Natural killer cell (primary cell): ENCODE measurements around the gene B3GALNT2. TPM values are rescaled to one million over a fixed set of nuclear protein-coding genes. Genes with fewer than 3 reads are reported as not detected.

Source experiments
- ATAC-seq, 3 donors: fragments of 150-1000 bp in 2 of 3; fragments of 200-7000 bp in 1 of 3; cut with Tn5 transposase; 1 replicate in 1 of 3; 2 replicates in 2 of 3; pipeline ENCODE4 v1.10.0; 2021; ENCODE audit warnings: mild to moderate bottlenecking in 2 of 3, moderate library complexity in 2 of 3
- DNase-seq, 2 donors: peaks; one replicate each; pipeline versions ENCODE4 v3.0.0 to v3.0.0-alpha.2; 2013 to 2021; ENCODE audit warnings: mixed read lengths in 1 of 2
- H3K27ac ChIP-seq: one replicate; pipeline ENCODE4 v1.5.1; 2013; ENCODE audit warnings: mild to moderate bottlenecking, low read length
- H3K27me3 ChIP-seq: one replicate; pipeline ENCODE4 v1.6.1; 2013; ENCODE audit warnings: low read length; ENCODE audit not compliant: control insufficient read depth, insufficient read depth
- H3K36me3 ChIP-seq: one replicate; pipeline ENCODE4 v1.6.1; 2013; ENCODE audit warnings: low read length; ENCODE audit not compliant: control insufficient read depth, insufficient read depth
- H3K4me1 ChIP-seq: one replicate; pipeline ENCODE4 v1.6.1; 2013; ENCODE audit warnings: low read length; ENCODE audit not compliant: control insufficient read depth, insufficient read depth
- H3K4me3 ChIP-seq: one replicate; pipeline ENCODE4 v1.5.1; 2013; ENCODE audit warnings: low read length
- H3K9me3 ChIP-seq: one replicate; pipeline ENCODE4 v1.6.1; 2013; ENCODE audit warnings: low read length; ENCODE audit not compliant: control insufficient read depth, insufficient read depth
- H3K27ac Mint-ChIP-seq, 2 donors: one replicate each; pipeline ENCODE4 v1.8.0; 2022; ENCODE audit warnings: mild to moderate bottlenecking in 2 of 2, mixed read lengths in 2 of 2, moderate library complexity in 1 of 2
- H3K27me3 Mint-ChIP-seq, 2 donors: one replicate each; pipeline ENCODE4 v1.8.0; 2022; ENCODE audit warnings: low read depth in 2 of 2, mixed read lengths in 2 of 2
- H3K36me3 Mint-ChIP-seq: one replicate; pipeline ENCODE4 v1.8.0; 2022; ENCODE audit warnings: mixed read lengths
- H3K4me1 Mint-ChIP-seq, 2 donors: one replicate each; pipeline ENCODE4 v1.8.0; 2022; ENCODE audit warnings: mixed read lengths in 2 of 2
- H3K4me3 Mint-ChIP-seq: one replicate; pipeline ENCODE4 v1.8.0; 2022; ENCODE audit warnings: mild to moderate bottlenecking, moderate library complexity, mixed read lengths
- H3K9me3 Mint-ChIP-seq, 2 donors: one replicate each; pipeline ENCODE4 v1.8.0; 2022; ENCODE audit warnings: mixed read lengths in 2 of 2
- WGBS: methylation state at CpG from one replicate; pipeline ENCODE4 v1.1.7; 2013; ENCODE audit warnings: missing lambda C conversion rate; ENCODE audit not compliant: insufficient coverage; 5-methylcytosine and 5-hydroxymethylcytosine counted together
- intact Hi-C: fragments of 100-400 bp; cut with micrococcal nuclease; formaldehyde crosslinking; loops from one replicate; pipeline ENCODE4 v1.14.2; 2022
- total RNA-seq, 4 donors: library from RNA; stranded (reverse); fragments of 120-200 nt in 1 of 4; gene quantifications; one replicate each; pipeline versions ENCODE4 v1.2.3 to v1.2.4, GENCODE V29; 2013 to 2022
- TF ChIP-seq, protein P1 (sequence below): fragments of 200-600 bp; IDR thresholded peaks from one replicate; pipeline ENCODE4 v1.8.0; 2022; ENCODE audit warnings: antibody characterized with exemption

The B3GALNT2 gene
- total RNA-seq, 3 donors from 2014 or later (not counting 1 experiment from before 2014, with no cell fraction given), result 7.6 to 12.1 (median 8.8) TPM

DNA sequence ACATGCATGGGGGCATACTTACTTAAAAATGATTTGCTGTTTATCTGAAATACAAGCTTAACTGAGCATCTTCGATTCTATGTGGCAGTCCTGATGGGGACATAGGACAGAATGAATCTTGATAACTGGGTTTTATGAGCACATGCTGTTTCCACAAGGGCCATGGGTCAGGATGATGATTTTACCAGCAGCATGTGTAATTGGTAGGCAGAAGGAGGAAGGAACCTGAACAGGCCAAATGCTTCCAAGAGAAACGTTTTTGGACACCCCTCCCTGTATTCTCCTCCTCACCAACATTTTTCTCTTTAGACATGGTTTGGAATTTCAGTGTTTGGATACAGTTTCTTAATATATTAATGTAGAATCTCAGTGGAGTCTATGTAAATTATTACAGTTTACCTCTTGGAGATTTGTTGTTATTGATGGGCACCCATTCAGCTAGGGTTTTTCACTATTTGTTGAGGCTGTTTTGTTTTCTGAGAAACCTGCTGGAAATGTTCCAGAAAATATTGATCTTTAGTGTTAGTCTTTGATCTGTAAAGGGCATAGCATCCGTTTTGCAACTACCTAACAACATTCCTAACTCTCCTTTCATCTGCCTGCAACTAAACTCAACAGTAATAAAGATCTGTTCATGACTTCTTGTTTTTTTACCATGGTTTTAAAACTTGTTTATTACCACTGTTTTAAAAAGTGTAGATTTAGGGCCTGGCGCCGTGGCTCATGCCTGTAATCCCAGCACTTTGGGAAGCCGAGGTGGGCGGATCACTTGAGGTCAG is 95.0 kb downstream of the B3GALNT2 start:
- H3K36me3 Mint-ChIP-seq, result no peaks in the 10 kb centered on the region
- Histone ChIP-seq H3K4me1 (no peaks in the 10 kb centered on the region), H3K9me3 (no peaks in the 10 kb centered on the region), H3K27ac (no peak overlapping the region), H3K36me3 (peaks cover 3% of the 10 kb centered on the region), H3K4me3 (no peak overlapping the region), H3K27me3 (no peaks in the 10 kb centered on the region)
- H3K27me3 Mint-ChIP-seq, result no peaks in the 10 kb centered on the region
- WGBS, result 81% methylated on average over 3 of the region's 7 CpGs
- H3K27ac Mint-ChIP-seq, result no peak overlapping the region
- H3K4me1 Mint-ChIP-seq, result peaks cover 6 to 9% of the 10 kb centered on the region in 2 donors
- DNase-seq (no peak), ATAC-seq (no peak)
- intact Hi-C loops, result no loop called here
- TF ChIP-seq, protein P1, sequence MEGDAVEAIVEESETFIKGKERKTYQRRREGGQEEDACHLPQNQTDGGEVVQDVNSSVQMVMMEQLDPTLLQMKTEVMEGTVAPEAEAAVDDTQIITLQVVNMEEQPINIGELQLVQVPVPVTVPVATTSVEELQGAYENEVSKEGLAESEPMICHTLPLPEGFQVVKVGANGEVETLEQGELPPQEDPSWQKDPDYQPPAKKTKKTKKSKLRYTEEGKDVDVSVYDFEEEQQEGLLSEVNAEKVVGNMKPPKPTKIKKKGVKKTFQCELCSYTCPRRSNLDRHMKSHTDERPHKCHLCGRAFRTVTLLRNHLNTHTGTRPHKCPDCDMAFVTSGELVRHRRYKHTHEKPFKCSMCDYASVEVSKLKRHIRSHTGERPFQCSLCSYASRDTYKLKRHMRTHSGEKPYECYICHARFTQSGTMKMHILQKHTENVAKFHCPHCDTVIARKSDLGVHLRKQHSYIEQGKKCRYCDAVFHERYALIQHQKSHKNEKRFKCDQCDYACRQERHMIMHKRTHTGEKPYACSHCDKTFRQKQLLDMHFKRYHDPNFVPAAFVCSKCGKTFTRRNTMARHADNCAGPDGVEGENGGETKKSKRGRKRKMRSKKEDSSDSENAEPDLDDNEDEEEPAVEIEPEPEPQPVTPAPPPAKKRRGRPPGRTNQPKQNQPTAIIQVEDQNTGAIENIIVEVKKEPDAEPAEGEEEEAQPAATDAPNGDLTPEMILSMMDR, result no peak
- no peak overlapping the region for H3K4me3 Mint-ChIP-seq
- no peaks in the 10 kb centered on the region for H3K9me3 Mint-ChIP-seq

DNA sequence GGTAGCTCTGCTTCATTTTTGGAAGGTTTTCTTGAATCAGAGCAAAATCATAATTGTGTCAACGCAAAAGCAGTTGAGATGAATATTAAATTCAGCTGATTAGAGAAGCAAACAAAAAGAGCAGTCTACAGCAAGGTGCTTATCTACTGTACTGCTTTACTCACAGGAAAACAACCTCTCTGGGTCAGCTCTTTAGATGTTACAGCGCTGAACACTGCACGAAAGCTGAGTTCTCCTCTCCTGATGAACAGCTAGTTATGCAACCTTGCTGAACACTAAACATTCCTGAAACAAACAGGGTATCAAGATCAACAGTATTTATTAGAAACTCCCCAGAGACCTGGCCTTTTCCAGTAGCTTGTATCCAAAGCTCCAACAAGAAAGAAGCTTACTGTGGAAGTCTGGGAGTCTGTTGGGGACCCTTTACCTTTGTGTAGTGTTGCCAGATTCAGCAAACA is 95.7 kb downstream of the B3GALNT2 start:
- H3K4me1 Mint-ChIP-seq, result peaks cover 6 to 9% of the 10 kb centered on the region in 2 donors
- no peaks in the 10 kb centered on the region for H3K36me3 Mint-ChIP-seq
- H3K9me3 Mint-ChIP-seq, result no peaks in the 10 kb centered on the region
- H3K4me3 Mint-ChIP-seq, result no peak overlapping the region
- DNase-seq (no peak), ATAC-seq (no peak)
- H3K4me3 ChIP-seq, result no peak overlapping the region
- H3K27me3 Mint-ChIP-seq, result no peaks in the 10 kb centered on the region
- H3K27ac Mint-ChIP-seq, result no peak overlapping the region
- TF ChIP-seq, protein P1, result no peak
- H3K4me1 ChIP-seq, result no peaks in the 10 kb centered on the region
- H3K9me3 ChIP-seq, result no peaks in the 10 kb centered on the region
- peaks cover 3% of the 10 kb centered on the region for H3K36me3 ChIP-seq
- no peaks in the 10 kb centered on the region for H3K27me3 ChIP-seq
- intact Hi-C loops, result no loop called here
- WGBS, result 76% methylated on average over 3 of the region's 3 CpGs
- H3K27ac ChIP-seq, result no peak overlapping the region

DNA sequence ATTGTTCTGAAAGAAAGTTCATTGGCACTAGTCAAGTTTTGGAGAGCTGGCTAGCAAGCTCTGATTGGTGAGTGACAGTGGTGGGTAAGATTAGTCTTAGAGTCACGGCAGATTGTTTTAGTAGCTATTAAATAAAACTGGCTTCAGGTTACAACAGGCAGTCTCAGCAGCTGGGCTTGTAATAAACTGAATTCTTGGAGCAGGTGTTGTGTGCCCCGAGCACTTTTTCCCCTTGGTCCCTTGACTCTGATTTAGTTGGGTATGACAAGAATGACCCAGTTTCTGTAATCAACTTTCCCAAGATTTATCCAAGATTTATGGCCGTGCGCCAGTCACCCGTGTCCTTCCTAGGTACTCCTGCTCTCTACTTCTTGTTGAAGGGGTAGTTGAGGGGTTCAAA is 96.8 kb downstream of the B3GALNT2 start:
- Mint-ChIP-seq H3K27ac (no peak overlapping the region), H3K4me1 (peaks cover 6 to 9% of the 10 kb centered on the region in 2 donors), H3K9me3 (no peaks in the 10 kb centered on the region), H3K36me3 (no peaks in the 10 kb centered on the region), H3K4me3 (no peak overlapping the region), H3K27me3 (no peaks in the 10 kb centered on the region)
- 94% methylated on average over 5 of the region's 5 CpGs for WGBS
- DNase-seq (no peak), ATAC-seq (no peak)
- H3K4me1 ChIP-seq, result no peaks in the 10 kb centered on the region
- H3K27me3 ChIP-seq, result no peaks in the 10 kb centered on the region
- H3K27ac ChIP-seq, result no peak overlapping the region
- TF ChIP-seq, protein P1, result no peak
- H3K4me3 ChIP-seq, result no peak overlapping the region
- H3K9me3 ChIP-seq, result no peaks in the 10 kb centered on the region
- intact Hi-C loops, result no loop called here
- H3K36me3 ChIP-seq, result peaks cover 3% of the 10 kb centered on the region
